H1 (cell line): ENCODE data around the gene DNAH1. TPM values are rescaled to one million over a fixed set of nuclear protein-coding genes. Genes with fewer than 3 reads are reported as not detected.

Experiments used
- RBBP5 ChIP-seq: IDR thresholded peaks from 2 replicates; pipeline ENCODE4 v1.7.1; 2012; ENCODE audit warnings: low read depth, mild to moderate bottlenecking, inconsistent platforms, low read length, moderate library complexity, borderline replicate concordance
- polyA plus RNA-seq, 7 experiments: library from polyadenylated mRNA; depleted of rRNA in 3 of 7; stranded (reverse) in 5 of 7; unstranded in 2 of 7; fragments of >200 nt in 5 of 7; fragments of 200-250 nt in 2 of 7; gene quantifications; 1 replicate in 5 of 7; 2 replicates in 1 of 7; 4 replicates in 1 of 7; pipeline versions ENCODE4 v1.2.1 to v1.2.3, GENCODE V29; 2011 to 2013; ENCODE audit warnings: missing spikeins in 2 of 7, mixed read lengths in 2 of 7
- total RNA-seq: library from RNA; stranded (reverse); fragmentation: NEBNext Ultra II Directional; extraction: Animal tissue kit (Norgen Biotek cat#: 25700); gene quantifications from 2 replicates; pipeline ENCODE4 v1.2.1, GENCODE V29; 2021

DNAH1 gene
- total and polyA plus RNA-seq, 2 of the 8 experiments (the other 6 are each of a cell fraction or from before 2014, with no cell fraction given) = 1.0 to 1.5 TPM

DNA sequence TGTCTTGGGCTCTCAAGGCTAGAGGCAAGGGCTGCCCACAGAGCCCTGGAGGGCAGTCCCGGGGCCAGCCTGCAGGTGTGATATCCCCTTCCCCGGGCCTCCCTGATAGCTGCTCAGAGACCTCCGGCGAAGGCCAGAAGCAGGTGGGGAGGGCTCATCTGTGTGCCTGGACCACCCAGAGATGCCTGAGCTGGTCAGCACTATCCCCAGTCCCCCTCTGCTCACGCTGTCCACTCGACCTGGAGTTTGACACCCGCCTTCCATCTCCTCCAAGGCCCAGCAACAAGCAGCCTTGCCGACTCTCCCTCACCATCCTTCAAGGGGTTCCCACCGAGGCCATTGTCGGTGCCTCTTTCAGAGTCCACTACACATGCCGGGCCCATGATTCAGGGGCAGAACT is 39.4 kb downstream of the DNAH1 start (continued):
- no peak for TF ChIP-seq RBBP5
